SIG-M5 treated with dmso at 0.1 percent for 504 hours (cell line): Measurements from ENCODE around the gene ZNF444.
"Not testable (repeated sequence)": the region's sequence is repeated elsewhere in the genome, so short reads cannot be mapped to it uniquely, and the experiment has no call there.

Experiments
- DNase-seq: peaks from one replicate; lab custom pipeline; 2025; ENCODE audit not compliant: unreplicated experiment; lab: John Stamatoyannopoulos, UW

ZNF444 gene

DNA sequence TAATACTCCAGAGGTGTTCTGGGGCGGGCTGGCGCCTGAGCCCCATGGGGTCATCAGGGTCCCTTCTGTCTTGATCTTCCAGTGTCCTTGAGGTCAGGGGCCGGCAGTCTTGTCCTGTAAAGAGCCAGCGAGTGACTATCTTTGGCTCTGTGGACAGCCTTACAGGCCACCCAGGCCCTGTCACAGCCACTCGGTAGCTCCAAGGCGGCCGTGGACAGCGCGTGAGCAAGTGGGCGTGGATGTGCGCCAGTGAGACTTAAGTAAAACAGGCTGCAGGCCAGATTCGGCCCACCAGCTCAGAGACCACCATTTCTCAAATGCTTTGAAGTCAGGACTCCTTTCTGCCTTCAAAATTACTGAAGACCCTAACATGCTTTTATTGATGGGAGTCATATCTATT lies 3.7 kb downstream of the ZNF444 start:
- no peak for DNase-seq

DNA sequence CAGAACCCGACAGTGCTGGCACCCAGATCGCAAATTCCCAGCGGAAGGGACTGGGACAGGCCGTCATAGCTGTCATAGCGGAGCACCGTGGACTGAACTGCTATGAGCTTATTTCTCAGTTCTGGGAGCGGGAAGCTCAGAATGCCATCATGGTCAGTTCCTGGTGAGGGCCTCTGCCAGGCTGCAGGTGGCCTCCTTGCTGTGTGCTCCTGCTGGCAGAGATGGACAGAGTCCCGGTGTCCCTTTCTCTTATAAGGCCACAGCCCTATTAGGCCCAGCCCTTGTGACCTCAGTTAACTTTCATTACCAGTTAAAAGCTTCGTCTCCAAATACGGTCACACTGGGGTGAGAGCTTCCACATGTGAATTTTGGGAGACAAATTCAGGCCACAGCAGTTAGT lies 4.6 kb downstream of the ZNF444 start:
- no peak for DNase-seq

DNA sequence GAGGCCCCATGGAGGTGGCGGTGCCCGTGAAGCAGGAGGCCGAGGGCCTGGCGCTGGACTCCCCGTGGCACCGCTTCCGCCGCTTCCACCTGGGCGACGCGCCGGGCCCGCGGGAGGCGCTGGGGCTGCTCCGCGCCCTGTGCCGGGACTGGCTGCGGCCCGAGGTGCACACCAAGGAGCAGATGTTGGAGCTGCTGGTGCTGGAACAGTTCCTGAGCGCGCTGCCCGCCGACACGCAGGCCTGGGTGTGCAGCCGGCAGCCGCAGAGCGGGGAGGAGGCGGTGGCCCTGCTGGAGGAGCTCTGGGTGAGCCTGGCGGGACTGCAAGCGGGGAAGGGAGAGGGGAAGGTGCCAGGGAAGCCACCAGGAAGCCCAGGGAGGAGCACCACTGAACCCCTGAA lies 5.8 kb downstream of the ZNF444 start:
- no peak for DNase-seq

DNA sequence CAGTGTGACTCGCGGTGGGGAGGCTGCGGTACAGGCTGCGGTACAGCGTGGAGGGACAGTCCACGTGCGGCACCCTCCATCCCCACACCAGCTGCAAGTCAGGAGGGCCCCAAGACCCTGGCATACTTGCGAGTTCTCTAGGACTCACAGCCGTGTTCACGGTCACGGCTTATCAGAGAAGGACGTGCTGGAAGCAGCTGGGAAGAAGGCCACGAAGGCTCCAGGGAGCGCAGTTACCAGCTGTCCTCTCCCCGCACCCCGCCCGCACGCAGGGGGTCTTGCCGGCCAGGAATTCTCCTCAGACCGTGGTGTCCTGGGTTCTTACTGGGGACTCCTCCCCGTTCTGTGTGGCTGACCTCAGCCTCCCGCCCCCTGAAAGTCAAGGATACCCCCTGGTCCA lies 6.2 kb downstream of the ZNF444 start:
- DNase-seq = no peak

DNA sequence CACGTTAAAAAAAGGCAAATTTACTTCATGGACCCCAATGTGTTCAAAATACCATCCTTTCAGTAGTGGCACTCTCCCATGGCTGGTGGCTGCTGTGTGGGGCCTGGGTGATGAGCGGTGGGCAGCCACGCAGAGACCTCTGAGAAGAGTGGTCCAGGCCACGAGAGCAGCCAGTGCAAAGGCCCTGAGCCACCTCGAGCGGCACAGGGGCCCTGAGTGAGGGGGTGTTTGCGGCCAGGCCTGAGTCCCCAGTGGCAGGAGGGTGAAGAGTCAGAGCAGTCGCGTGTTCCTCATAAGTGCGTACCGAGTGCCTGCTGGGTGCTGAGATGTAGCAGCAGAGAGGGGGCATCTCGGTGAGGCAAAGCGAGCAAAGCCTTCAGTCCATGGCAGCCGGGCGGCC lies 7.0 kb downstream of the ZNF444 start:
- no peak for DNase-seq

DNA sequence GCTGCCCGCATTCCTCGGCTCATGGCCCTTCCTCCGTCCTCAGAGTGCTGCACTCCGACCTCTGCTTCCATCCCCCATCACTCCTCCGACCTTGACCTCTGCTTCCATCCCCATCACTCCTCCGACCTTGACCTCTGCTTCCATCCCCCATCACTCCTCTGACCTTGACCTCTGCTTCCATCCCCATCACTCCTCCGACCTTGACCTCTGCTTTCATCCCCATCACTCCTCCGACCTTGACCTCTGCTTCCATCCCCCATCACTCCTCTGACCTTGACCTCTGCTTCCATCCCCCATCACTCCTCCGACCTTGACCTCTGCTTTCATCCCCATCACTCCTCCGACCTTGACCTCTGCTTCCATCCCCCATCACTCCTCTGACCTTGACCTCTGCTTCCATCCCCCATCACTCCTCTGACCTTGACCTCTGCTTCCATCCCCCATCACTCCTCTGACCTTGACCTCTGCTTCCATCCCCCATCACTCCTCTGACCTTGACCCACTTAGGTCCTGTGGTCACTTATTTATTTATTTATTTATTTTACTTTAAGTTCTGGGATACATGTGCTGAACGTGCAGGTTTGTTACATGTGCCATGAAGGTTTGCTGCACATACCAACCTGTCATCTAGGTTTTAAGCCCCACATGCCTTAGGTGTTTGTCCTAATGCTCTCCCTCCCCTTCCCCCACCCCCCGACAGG lies 8.0 kb downstream of the ZNF444 start:
- not testable (repeated sequence) for DNase-seq

DNA sequence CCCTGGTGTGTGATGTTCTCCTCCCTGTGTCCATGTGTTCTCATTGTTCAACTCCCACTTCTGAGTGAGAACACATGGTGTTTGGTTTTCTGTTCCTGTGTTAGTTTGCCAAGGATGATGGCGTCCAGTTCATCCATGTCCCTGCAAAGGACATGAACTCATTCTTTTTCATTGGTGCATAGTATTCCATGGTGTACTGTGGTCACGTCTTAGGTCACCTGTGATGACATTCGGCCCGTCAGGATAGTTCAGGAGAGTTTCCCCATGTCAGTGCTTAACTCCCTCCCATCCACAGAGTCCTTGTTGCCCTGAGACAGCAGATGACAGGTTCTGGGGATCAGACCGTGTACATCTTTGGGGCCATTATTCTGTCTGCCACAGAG lies 8.6 kb downstream of the ZNF444 start:
- DNase-seq = no peak

DNA sequence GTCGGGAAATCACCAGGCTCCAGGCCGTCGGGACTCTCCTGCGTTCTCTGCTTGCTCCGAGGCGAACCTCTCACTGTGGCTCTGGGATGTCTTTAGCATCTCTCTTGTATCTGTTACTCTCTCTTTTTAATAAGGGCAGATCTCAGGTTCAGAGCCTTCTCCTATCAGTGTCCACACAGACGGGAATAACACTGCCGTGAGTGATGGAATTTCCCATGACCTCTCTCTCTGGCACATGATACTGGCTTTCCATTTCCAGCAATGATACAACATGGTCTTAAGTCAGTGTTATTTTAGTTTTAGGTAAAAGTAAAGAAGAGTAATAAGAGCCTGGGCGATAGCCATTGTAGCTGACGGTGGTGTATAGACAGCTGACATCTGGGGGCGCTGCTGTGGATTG lies 9.3 kb downstream of the ZNF444 start:
- DNase-seq = no peak

DNA sequence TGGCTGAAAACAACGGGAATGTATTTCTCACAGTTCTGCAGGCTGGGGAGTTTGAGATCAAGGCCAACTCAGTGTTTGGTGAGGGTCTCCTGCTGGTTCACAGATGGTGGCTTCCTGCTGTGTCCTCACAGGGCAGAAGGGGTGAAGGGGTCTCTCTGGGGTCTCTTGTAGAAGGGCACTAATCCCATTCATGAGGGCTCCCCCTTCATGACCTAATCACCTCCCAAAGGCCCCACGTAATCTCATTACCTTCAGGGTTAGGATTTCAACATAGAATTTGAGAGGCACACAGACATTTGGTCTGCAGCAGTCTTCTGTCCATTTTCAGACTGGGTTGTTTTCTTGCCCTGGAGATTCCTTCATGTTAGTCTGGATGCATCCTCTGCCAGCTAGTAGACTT lies 11.6 kb downstream of the ZNF444 start:
- no peak for DNase-seq

DNA sequence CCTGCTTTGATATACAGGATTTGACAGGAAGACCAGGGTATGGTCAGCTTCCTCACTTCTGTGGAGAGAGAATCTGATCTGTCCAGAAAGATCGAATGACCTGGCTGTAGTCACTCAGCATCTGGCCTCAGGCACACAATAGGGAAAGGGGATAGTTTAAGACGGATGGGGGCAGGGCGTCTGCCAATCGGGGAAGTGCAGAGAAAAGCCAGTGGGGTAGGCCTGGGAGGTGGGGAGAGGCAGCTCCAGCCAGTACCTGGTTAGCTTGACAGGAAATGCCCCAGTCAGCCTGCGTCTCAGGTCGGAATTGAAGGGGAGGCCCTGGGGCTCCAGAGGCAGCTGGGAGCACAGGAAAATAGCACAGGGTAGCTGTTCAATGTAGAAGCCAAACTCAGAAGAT lies 12.4 kb downstream of the ZNF444 start:
- no peak for DNase-seq

DNA sequence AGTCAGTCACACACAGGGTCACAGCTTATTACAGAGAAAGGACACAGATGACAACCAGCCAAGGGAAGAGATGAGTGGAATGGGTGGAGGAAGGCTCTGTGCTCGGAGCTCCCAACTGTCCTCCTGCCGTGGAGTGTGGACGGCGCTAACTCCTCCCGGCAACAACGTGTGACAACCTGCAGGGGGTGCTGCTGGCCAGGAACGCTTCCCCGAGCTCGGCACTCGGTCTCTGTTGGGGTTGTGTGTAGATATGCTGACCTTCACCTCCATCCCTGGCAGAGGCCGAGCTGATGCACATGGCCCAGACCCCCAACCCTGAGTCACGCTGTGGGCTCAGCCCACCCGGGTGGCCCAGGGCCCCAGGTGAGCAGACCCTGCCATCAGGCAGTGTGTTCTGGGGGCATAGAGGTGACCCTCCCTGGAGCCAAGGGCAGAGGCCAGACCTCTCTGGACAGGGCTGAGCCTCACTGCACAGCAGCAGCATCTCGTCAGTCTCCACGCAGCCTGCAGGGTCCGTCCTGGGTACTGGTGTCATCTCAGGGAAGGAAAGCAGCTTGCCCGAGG lies 14.1 kb downstream of the ZNF444 start:
- DNase-seq = no peak

DNA sequence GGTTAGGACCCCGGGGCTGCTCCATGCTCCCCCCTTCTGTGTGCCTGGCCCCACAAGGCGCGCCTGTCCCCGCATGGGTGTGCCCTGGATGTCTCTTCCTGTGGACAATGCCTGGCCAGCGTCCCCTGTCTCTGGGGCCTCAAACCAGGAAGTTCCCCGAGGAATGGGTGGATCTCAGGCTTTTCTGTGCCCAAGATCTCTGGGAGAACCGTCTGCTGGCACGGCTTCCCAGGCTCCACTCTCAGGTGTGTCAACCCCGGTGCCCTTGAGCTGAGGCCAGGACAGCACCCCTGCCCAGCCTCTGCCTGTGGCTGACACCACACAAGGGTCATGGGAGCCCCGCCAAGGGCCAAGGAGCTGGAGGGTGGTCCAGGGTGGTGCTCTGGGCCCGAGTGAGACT lies 15.7 kb downstream of the ZNF444 start:
- DNase-seq = no peak

DNA sequence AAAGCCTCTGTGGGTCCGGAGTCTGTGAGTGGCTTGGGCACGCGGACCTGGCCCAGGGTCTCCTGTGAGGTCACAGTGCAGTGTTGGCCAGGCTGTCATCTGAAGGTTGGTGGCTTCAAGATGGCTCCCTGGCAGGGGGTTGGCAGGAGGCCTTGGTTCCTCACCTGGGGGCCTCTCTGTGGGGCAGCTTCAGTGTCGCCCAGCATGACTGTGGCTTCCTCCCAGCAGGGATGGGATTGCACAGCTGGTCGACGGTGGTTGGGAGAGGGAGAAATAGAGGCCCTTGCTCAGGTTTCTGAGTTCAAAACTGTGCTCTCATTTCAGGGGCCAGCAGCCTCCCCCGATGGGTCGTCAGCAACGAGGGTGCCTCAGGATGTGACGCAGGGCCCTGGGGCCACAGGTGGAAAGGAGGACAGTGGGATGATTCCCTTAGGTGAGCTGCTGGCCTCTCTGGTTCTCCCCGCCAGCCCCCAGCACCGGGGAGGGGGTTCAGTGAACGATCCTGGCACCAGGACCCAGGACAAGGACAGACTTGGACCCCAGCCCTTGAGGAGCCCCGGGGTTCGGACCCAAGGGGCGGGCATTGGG lies 17.2 kb downstream of the ZNF444 start:
- no peak for DNase-seq

DNA sequence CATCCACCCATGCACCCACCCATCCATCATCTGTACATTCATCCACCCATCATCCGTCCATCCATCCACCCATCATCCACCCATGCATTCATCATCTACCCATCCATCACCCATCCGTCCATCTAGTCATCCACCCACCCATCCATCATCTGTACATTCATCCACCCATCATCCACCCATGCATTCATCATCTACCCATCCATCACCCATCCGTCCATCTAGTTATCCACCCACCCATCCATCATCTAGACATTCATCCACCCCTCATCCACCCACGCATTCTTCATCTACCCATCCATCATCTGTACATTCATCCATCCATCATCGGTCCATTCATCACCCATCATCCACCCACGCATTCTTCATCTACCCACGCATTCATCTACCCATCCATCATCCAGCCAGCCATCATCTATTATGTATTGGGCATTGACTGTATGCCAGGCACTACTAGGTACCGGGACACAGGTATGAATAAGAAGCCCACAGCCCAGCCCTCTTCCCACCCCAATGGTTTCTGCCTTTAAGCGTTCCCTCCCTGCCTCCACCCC lies 18.0 kb downstream of the ZNF444 start:
- no peak for DNase-seq

DNA sequence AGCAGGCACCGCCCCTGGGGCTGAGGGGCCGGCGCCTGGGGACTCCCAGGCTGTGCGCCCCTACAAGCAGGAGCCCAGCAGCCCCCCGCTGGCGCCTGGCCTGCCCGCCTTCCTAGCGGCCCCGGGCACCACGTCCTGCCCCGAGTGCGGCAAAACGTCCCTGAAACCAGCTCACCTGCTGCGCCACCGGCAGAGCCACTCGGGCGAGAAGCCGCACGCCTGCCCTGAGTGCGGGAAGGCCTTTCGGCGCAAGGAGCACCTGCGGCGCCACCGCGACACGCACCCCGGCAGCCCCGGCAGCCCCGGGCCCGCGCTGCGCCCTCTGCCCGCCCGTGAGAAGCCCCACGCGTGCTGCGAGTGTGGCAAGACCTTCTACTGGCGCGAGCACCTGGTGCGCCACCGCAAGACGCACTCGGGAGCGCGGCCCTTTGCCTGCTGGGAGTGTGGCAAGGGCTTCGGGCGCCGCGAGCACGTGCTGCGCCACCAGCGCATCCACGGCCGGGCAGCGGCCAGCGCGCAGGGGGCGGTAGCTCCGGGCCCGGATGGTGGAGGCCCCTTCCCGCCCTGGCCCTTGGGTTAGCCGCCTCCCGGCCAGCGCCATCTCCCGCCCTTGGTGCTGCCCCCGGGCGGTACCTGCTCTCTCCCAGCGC lies 18.7 kb downstream of the ZNF444 start:
- no peak for DNase-seq

DNA sequence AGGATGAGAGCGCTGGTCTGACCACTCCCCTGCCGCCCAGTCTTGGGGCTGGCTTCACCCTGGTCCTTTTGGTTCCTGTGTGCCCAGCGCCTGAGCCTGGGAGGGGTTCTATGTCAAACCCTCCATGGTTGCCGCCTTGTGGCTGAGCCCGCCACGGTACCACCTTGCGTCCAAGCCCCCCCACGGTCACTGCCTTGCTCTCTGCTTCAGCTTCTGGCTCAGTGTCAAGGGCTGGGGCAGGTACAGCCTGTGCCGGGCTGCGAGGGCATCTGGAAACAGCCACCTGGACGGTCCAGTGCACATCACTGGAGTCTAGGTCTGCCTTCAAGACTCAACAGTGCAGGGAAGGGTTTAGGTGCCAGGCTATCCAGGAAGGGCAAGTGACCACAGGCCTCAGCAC lies 20.4 kb downstream of the ZNF444 start:
- no peak for DNase-seq

DNA sequence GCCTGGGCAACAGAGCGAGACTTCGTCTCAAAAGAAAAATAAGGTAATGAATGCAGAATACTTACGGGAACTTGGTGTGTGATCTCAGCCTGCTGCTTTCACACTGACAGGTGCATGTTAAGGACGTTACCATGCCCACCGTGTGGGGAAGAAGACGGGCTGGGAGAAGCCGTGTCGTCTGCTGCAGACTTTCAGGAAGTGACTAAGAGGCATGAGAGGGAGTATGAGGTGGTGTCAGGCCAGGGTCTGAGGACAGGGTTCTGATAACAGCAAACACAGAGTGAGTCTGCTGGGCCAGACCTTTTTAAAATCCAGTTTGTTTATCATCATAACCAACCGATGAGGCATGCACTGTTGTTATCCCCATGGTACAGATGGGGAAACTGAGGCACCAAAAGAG lies 21.2 kb downstream of the ZNF444 start:
- no peak for DNase-seq

DNA sequence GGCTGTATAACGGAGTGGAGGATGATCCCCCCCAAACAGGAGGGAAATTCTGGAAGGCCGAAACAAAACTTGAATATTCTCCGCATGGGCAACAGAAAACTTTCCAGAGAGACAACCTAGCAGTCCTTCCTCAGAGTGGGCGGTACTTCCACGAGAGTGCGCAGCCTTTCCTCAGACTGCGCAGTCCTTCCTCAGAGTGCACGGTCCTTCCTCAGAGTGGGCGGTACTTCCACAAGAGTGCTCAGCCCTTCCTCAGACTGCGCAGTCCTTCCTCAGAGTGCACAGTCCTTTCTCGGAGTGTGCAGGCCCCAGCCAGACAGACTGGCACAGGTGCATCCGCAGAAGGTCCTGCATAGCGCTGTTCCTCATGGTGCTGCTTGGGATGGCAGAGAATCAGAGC lies 22.0 kb downstream of the ZNF444 start:
- no peak for DNase-seq

DNA sequence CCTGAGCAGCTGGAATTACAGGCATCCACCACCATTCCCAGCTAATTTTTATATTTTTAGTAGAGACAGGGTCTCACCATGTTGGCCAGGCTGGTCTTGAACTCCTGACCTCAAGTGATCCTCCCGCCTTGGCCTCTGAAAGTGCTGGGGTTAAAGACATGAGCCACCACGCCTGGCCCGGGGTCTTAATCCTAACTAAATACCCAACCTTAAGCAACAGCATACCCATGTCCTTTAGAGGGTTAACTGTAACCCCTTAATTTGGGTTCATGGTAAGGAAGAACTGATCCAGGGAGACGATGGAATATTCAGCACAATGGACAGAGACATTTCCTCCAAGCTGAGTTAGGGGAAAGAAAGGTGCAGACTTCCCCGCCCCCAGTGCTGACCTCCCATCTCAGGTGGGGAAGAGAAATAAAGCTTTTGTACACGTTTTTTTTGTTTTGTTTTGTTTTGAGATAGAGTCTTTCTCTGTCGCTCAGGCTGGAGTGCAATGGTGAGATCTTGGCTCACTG lies 26.0 kb downstream of the ZNF444 start:
- DNase-seq = no peak

DNA sequence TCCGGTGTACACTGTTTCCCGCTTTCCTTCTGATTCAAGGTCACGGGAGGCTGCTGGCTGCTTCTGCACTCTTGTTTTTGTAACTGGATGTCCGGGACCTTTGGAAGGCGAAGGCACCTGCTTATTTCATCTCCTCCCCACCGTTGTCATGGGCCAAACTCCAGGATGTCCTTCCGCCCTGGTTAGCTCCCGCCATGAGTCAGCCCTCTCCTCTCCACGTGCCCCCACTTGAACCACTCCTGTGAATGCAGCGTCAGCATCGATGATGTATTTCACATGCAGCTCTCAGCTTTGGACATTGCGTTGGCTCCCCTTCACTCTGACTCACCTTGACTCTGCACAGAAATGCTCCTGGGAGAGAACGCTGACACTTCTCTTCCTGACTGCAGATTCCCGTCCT lies 29.2 kb downstream of the ZNF444 start:
- no peak for DNase-seq

DNA sequence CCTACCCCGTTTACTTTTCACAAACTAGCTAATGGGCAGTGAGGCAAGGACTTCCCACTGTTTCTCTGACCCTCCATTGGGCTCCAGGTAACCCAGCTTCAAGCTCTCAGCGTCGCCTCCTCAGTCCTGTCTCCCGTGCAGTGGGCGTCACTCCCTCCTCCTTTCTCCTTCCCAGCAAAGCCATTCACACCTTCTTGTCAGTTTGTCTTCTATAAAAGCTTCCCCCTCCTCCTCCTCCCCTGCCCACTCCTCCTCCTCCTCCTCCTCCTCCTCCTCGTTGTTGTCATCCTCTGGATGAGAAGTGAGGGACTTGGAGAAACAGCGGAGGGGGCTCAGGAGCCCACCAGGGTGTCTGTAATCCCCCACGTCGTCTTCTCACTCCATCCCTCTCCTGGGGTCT lies 33.0 kb downstream of the ZNF444 start:
- no peak for DNase-seq

DNA sequence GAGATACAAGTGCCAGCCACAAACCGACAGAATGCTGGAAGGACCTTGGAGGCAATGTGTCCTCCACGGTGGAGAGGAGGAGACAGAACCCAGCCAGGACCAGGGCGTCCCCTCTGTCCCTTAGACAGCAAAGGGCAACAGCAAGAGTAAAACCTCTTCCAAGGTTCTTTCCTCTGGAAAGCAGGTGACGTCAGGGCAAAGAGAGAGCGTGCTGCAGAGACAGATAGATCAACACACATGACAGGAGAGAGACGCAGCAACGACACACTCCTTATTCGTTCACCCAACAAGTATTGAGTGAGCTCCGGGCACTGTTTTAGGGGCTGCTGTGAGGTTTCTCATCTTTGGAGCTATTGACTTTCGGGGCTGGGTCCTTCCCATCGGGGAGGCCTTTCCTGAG lies 33.5 kb downstream of the ZNF444 start:
- no peak for DNase-seq
